HepG2 (cell line): Measurements from ENCODE around the gene ATG9A. TPM values are rescaled to one million over a fixed set of nuclear protein-coding genes. Genes with fewer than 3 reads are reported as not detected.

Experiments used
- AFF4 ChIP-seq: sonication (generic); formaldehyde crosslinking; IDR thresholded peaks from 2 replicates; pipeline ENCODE4 v1.4.0; 2020; ENCODE audit warnings: missing genetic modification reagents
- HOXA5 ChIP-seq: sonication (generic); formaldehyde crosslinking; IDR thresholded peaks from 2 replicates; pipeline ENCODE4 v1.4.0; 2020; ENCODE audit warnings: missing genetic modification reagents
- KDM3A ChIP-seq: IDR thresholded peaks from 2 replicates; pipeline ENCODE4 v1.6.1; 2018; ENCODE audit warnings: low read depth, missing compliant biosample characterization
- KLF12 ChIP-seq: sonication (generic); formaldehyde crosslinking; IDR thresholded peaks from 2 replicates; pipeline ENCODE4 v1.4.0; 2020; ENCODE audit warnings: missing genetic modification reagents, borderline replicate concordance
- MAFK ChIP-seq, 2 experiments: IDR thresholded peaks in 1 of 2; conservative IDR thresholded peaks in 1 of 2; 2 replicates each; pipeline ENCODE4 v1.6.1; 2011; ENCODE audit warnings: improper control_type of control experiment in 2 of 2, low read length in 2 of 2
- MEIS2 ChIP-seq: sonication (generic); formaldehyde crosslinking; IDR thresholded peaks from 2 replicates; pipeline ENCODE4 v1.9.0; 2021; ENCODE audit warnings: mild to moderate bottlenecking, missing genetic modification reagents
- MTERF4 ChIP-seq: sonication (generic); formaldehyde crosslinking; IDR thresholded peaks from 2 replicates; pipeline ENCODE4 v1.8.0; 2023; ENCODE audit warnings: mild to moderate bottlenecking, missing genetic modification reagents
- NFKB2 ChIP-seq: sonication (generic); formaldehyde crosslinking; IDR thresholded peaks from 2 replicates; pipeline ENCODE4 v1.4.0; 2020; ENCODE audit warnings: missing genetic modification reagents, borderline replicate concordance
- PBX2 ChIP-seq: IDR thresholded peaks from 2 replicates; pipeline ENCODE4 v1.6.1; 2016; ENCODE audit warnings: control low read depth
- PHF20 ChIP-seq: sonication (generic); formaldehyde crosslinking; IDR thresholded peaks from 2 replicates; pipeline ENCODE4 v1.5.0; 2020; ENCODE audit warnings: mild to moderate bottlenecking, missing genetic modification reagents
- POLR2G ChIP-seq: fragments of 200-400 bp; formaldehyde crosslinking; IDR thresholded peaks from 2 replicates; pipeline ENCODE4 v1.6.1; 2018; ENCODE audit warnings: mild to moderate bottlenecking, low read depth, low read length, moderate library complexity
- TCF7L2 ChIP-seq: IDR thresholded peaks from 2 replicates; pipeline ENCODE4 v1.6.1; 2011; ENCODE audit warnings: mild to moderate bottlenecking, low read depth, low read length, moderate library complexity
- U2AF1 ChIP-seq: fragments of 200-400 bp; formaldehyde crosslinking; optimal IDR thresholded peaks from 2 replicates; pipeline ENCODE3; 2017; ENCODE audit warnings: mild to moderate bottlenecking, low read depth, low read length
- ZFP37 ChIP-seq: sonication (generic); formaldehyde crosslinking; IDR thresholded peaks from 2 replicates; pipeline ENCODE4 v1.4.0; 2020; ENCODE audit warnings: missing genetic modification reagents, borderline replicate concordance
- ZFYVE20 ChIP-seq: sonication (generic); formaldehyde crosslinking; IDR thresholded peaks from 2 replicates; pipeline ENCODE4 v1.8.0; 2023; ENCODE audit warnings: low read depth, mild to moderate bottlenecking, moderate library complexity, missing genetic modification reagents, borderline replicate concordance
- ZNF30 ChIP-seq: sonication (generic); formaldehyde crosslinking; IDR thresholded peaks from 2 replicates; pipeline ENCODE4 v1.5.0; 2020; ENCODE audit warnings: mild to moderate bottlenecking, missing genetic modification reagents
- ZNF317 ChIP-seq: sonication (generic); formaldehyde crosslinking; IDR thresholded peaks from 2 replicates; pipeline ENCODE4 v1.5.0; 2020; ENCODE audit warnings: mild to moderate bottlenecking, missing genetic modification reagents
- ZNF792 ChIP-seq: IDR thresholded peaks from 2 replicates; pipeline ENCODE4 v1.6.1; 2016
- polyA plus RNA-seq, 8 experiments: library from polyadenylated mRNA; depleted of rRNA in 3 of 8; stranded (reverse) in 7 of 8; unstranded in 1 of 8; fragments of >200 nt; fragmentation: Illumina TruSeq in 4 of 8; extraction: Trizol in 4 of 8; gene quantifications; 2 replicates each; pipeline versions ENCODE4 v1.2.1 to v1.2.3, GENCODE V29; 2011 to 2016; ENCODE audit warnings: low read depth in 4 of 8, missing spikeins in 1 of 8, mixed read lengths in 1 of 8; ENCODE audit not compliant: insufficient read depth in 1 of 8
- total RNA-seq, 5 experiments: library from RNA; depleted of rRNA; stranded (reverse); fragments of >200 nt; fragmentation: Illumina TruSeq; extraction: Trizol; gene quantifications; 2 replicates each; pipeline ENCODE4 v1.2.3, GENCODE V29; 2016; ENCODE audit warnings: low read depth in 1 of 5
- TF ChIP-seq, protein P1 (sequence below): IDR thresholded peaks from 2 replicates; pipeline ENCODE4 v1.6.1; 2016; ENCODE audit warnings: low read depth, borderline replicate concordance
- TF ChIP-seq, protein P2 (sequence below): sonication (generic); formaldehyde crosslinking; IDR thresholded peaks from 2 replicates; pipeline ENCODE4 v1.5.0; 2020; ENCODE audit warnings: missing genetic modification reagents
- TF ChIP-seq, protein P3 (sequence below): sonication (generic); formaldehyde crosslinking; IDR thresholded peaks from 2 replicates; pipeline ENCODE4 v1.5.0; 2020; ENCODE audit warnings: missing genetic modification reagents

The ATG9A gene
- total and polyA plus RNA-seq, 2 of the 13 experiments (the other 11 are each of a cell fraction or from before 2014, with no cell fraction given): 35.0 to 131 TPM

DNA sequence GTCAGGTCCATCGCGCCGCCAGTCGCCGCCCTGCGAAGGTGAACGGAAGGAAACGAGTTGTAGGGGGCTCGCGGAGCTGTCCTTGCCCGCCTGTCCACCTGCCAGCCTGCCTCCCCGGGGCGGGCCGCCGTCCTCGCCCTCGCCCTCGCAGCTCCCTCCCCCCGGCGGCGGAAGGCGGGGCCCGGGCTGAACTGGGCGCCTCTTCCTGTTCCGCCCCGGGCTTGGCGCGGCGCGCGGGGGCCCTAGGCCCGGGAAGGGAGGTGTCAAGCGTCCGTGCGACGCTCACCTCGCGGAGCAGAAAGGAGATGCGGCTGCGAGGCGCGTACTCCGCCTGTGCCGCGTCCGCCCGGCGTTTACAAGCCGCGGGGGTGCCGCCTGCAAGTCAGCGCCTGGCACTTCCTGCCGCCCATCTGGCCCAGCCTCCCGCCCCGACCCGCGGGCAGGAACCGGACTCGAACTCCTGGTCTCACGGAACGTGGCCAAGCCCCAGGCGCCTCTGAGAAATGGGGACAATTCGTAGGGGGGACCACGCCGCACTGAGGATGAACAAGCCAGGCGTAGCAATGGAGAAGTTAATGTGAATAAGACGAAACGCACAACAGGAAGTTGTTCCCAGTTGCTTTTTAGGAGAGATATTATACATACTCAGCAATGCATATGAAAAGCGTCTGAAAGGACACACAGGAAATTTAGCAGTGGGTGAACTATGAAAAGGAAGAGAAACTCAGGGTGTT is 52.5 kb downstream of the ATG9A start, which contains the start of gene CNPPD1 (continued):
- TF ChIP-seq AFF4 (CRISPR knock-in tag) (0 out of 2 replicates have a peak, but pooled peaks have one; percentile 48), PBX2 (CRISPR knock-in tag) (no peak), MAFK (conservative IDR thresholded peaks at IDR 0.05 in 1 of 2, IDR thresholded peaks at IDR 0.05 in 1 of 2; ENCODE audit: low read length in 2 of 2) (0 out of 4 replicates have a peak, but pooled peaks of 1 of the 2 experiments have one; percentile 13), PHF20 (CRISPR knock-in tag) (peak; percentile 81; the same call in 1 of the 2 replicates), ZNF317 (CRISPR knock-in tag) (peak; percentile 39; the same call in 1 of the 2 replicates), MTERF4 (no peak; the same call in 1 of the 2 replicates), POLR2G (peak; percentile 85), ZFP37 (CRISPR knock-in tag) (peak; percentile 85), MEIS2 (CRISPR knock-in tag) (peak; percentile 96), KLF12 (CRISPR knock-in tag) (peak; percentile 94; the same call in 1 of the 2 replicates), ZNF30 (CRISPR knock-in tag) (peak; percentile 95; the same call in 1 of the 2 replicates), HOXA5 (CRISPR knock-in tag) (peak; percentile 92; the same call in 1 of the 2 replicates), U2AF1 (peak; percentile 45), ZFYVE20 (CRISPR knock-in tag) (peak; percentile 91; the same call in 1 of the 2 replicates), KDM3A (CRISPR knock-in tag) (peak; percentile 91), TCF7L2 (no peak), NFKB2 (CRISPR knock-in tag) (peak; percentile 99), ZNF792 (CRISPR knock-in tag) (peak; percentile 93)
- TF ChIP-seq, protein P1, sequence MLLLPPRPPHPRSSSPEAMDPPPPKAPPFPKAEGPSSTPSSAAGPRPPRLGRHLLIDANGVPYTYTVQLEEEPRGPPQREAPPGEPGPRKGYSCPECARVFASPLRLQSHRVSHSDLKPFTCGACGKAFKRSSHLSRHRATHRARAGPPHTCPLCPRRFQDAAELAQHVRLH (CRISPR knock-in tag): peak; percentile 96; the same call in 1 of the 2 replicates
- TF ChIP-seq, protein P2, sequence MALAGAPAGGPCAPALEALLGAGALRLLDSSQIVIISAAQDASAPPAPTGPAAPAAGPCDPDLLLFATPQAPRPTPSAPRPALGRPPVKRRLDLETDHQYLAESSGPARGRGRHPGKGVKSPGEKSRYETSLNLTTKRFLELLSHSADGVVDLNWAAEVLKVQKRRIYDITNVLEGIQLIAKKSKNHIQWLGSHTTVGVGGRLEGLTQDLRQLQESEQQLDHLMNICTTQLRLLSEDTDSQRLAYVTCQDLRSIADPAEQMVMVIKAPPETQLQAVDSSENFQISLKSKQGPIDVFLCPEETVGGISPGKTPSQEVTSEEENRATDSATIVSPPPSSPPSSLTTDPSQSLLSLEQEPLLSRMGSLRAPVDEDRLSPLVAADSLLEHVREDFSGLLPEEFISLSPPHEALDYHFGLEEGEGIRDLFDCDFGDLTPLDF (CRISPR knock-in tag): peak; percentile 95
- TF ChIP-seq, protein P3, sequence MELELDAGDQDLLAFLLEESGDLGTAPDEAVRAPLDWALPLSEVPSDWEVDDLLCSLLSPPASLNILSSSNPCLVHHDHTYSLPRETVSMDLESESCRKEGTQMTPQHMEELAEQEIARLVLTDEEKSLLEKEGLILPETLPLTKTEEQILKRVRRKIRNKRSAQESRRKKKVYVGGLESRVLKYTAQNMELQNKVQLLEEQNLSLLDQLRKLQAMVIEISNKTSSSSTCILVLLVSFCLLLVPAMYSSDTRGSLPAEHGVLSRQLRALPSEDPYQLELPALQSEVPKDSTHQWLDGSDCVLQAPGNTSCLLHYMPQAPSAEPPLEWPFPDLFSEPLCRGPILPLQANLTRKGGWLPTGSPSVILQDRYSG (CRISPR knock-in tag): peak; percentile 93
